Spleen (tissue), 7 donors: ENCODE measurements around the gene NLN.
"Not testable (repeated sequence)": the region's sequence is repeated elsewhere in the genome, so short reads cannot be mapped to it uniquely, and the experiment has no call there.

ENCODE experiments used
- CTCF ChIP-seq, 11 experiments: fragments of 200-600 bp in 7 of 11; fragments of 450-650 bp in 4 of 11; sonication (generic) in 4 of 11; IDR thresholded peaks in 8 of 11; conservative IDR thresholded peaks in 3 of 11; 1 replicate in 7 of 11; 2 replicates in 4 of 11; pipeline versions ENCODE4 v1.4.0 to v1.8.0; 2016 to 2021; ENCODE audit warnings: antibody characterized with exemption in 11 of 11, inconsistent platforms in 4 of 11, mild to moderate bottlenecking in 1 of 11
- POLR2A ChIP-seq, 3 donors: fragments of 450-650 bp; IDR thresholded peaks; one replicate each; pipeline ENCODE4 v1.5.1; 2017; ENCODE audit warnings: antibody characterized with exemption in 3 of 3, mild to moderate bottlenecking in 1 of 3
- POLR2AphosphoS5 ChIP-seq, 3 donors: sonication (generic); formaldehyde crosslinking; IDR thresholded peaks; one replicate each; pipeline ENCODE4 v1.5.1; 2017; ENCODE audit warnings: antibody characterized with exemption in 3 of 3
- donor health status: DM: no; HTN: no; CAD: no; lungs with moderate emphysema.
- donor health status: DM: no; HTN: no; CAD: no.
- donor health status: DM: no; HTN: no; CAD: no.

GRCh38 chr5:65849918-65850317, 127.9 kb downstream of the NLN start:
- TF ChIP-seq CTCF (IDR thresholded peaks at IDR 0.05 in 8 of 11, conservative IDR thresholded peaks at IDR 0.05 in 3 of 11); POLR2A (IDR thresholded peaks at IDR 0.05); POLR2AphosphoS5 (IDR thresholded peaks at IDR 0.05): not testable (repeated sequence)
